Adipocyte (in vitro differentiated cells): Measurements from ENCODE around the gene ALDH1L1.
"Not testable (repeated sequence)": the region's sequence is repeated elsewhere in the genome, so short reads cannot be mapped to it uniquely, and the experiment has no call there.

Source experiments
- DNase-seq: peaks from one replicate; pipeline ENCODE4 v3.0.0-alpha.2; 2015; ENCODE audit warnings: low read depth
- H3K27me3 ChIP-seq: replicated peaks from 2 replicates; pipeline ENCODE4 v1.7.0; 2013; ENCODE audit warnings: mild to moderate bottlenecking, low read length, moderate library complexity; ENCODE audit not compliant: control insufficient read depth, insufficient read depth
- H3K36me3 ChIP-seq: 2 replicates; pipeline ENCODE4 v1.7.0; 2013; ENCODE audit warnings: low read length, mild to moderate bottlenecking, moderate library complexity; ENCODE audit not compliant: control insufficient read depth, insufficient read depth, severe bottlenecking
- H3K4me1 ChIP-seq: 2 replicates; pipeline ENCODE4 v1.7.0; 2013; ENCODE audit warnings: mild to moderate bottlenecking, low read length, moderate library complexity; ENCODE audit not compliant: control insufficient read depth, insufficient read depth
- H3K4me3 ChIP-seq: 2 replicates; pipeline ENCODE4 v1.7.0; 2013; ENCODE audit warnings: mild to moderate bottlenecking, low read length, moderate library complexity
- H3K9ac ChIP-seq: 2 replicates; pipeline ENCODE4 v1.7.0; 2013; ENCODE audit warnings: mild to moderate bottlenecking, low read length, moderate library complexity
- H3K9me3 ChIP-seq: 2 replicates; pipeline ENCODE4 v1.7.0; 2013; ENCODE audit warnings: mild to moderate bottlenecking, low read length, moderate library complexity; ENCODE audit not compliant: control insufficient read depth

The ALDH1L1 gene

DNA sequence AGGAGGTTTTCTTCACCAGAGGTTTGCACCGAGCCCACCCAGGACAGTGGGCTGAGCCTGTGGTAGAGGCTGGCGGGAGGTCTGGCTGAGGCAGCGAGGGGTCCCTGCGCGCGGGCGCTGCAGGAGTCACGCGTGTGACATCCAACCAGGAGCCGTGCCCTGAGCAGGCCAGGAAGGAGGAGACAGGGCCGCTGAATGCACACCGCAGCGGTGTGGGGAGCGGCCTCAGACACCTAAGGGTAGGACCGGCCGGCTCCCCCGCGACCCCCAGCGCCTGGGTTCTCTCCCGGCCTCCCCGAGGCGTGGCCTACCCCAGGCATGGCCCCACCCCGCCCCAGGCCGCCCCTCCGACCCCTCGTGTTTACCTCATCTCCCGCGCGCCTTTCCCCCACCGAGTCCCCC lies 96.9 kb downstream of the ALDH1L1 start:
- peak; percentile 74 for DNase-seq
- H3K4me1 ChIP-seq = peaks cover 16% of the 10 kb centered on the region
- H3K4me3 ChIP-seq = peak overlapping the region; percentile 86
- H3K9ac ChIP-seq = peak overlapping the region; percentile 89
- no peaks in the 10 kb centered on the region for H3K36me3 ChIP-seq
- no peaks in the 10 kb centered on the region for H3K27me3 ChIP-seq
- H3K9me3 ChIP-seq = no peaks in the 10 kb centered on the region

DNA sequence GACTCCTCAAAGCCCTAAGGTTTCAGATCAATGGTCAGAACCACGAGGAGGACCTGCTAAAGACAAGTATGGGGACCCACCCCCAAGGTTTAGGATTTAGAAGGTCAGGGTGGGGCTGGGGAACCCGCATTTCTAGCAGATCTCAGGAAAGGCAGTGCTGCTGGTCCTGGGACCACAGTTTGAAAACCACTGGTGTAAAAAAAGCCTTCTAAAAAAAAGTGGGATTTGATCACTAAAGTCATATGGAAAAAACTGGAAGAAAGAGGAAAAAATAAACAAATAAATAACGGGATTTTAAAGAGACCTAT lies 97.3 kb downstream of the ALDH1L1 start:
- peak overlapping the region; percentile 86 for H3K4me3 ChIP-seq
- H3K36me3 ChIP-seq = no peaks in the 10 kb centered on the region
- H3K4me1 ChIP-seq = peaks cover 16% of the 10 kb centered on the region
- peak overlapping the region; percentile 89 for H3K9ac ChIP-seq
- DNase-seq = no peak
- no peaks in the 10 kb centered on the region for H3K9me3 ChIP-seq
- no peaks in the 10 kb centered on the region for H3K27me3 ChIP-seq

DNA sequence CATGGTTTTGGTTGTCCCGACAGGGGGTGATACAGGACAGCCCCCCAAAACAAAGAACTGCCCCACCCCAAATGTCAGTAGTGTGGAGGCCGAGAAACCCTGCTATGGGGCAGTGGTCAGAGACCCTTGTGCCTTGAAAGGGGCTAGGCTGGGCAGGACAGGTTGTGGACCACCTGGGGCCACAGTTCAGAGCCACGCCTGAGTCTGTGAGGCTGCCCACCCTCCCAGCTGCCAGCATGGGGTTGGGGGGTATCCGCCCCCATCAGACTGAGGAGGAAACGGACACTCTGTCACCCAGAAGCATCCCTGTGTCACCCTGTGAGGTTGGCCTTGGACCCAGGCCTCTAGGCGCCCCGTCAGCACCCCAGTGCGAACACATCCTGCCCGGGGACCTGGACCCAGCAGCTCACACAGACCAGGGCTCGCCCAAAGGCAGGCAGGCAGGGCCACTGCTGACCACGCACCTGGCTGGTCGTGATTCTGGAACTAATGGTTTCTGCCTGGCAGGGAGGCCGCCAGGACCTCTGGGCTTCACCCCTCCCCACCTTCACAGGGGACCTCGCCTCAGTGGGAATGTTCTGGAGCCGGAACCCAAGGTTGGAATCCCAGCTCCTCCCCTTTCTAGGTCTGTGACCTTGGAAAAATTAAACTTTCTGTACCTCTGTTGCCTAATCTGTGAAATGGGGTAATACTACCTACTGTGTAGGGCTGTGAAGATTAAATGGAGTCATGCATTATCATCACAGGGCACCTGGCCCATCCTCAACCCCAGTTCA lies 97.8 kb downstream of the ALDH1L1 start:
- peaks cover 16% of the 10 kb centered on the region for H3K4me1 ChIP-seq
- H3K27me3 ChIP-seq = no peaks in the 10 kb centered on the region
- peak overlapping the region; percentile 89 for H3K9ac ChIP-seq
- H3K36me3 ChIP-seq = no peaks in the 10 kb centered on the region
- H3K4me3 ChIP-seq = peak overlapping the region; percentile 86
- H3K9me3 ChIP-seq = no peaks in the 10 kb centered on the region
- DNase-seq = no peak

DNA sequence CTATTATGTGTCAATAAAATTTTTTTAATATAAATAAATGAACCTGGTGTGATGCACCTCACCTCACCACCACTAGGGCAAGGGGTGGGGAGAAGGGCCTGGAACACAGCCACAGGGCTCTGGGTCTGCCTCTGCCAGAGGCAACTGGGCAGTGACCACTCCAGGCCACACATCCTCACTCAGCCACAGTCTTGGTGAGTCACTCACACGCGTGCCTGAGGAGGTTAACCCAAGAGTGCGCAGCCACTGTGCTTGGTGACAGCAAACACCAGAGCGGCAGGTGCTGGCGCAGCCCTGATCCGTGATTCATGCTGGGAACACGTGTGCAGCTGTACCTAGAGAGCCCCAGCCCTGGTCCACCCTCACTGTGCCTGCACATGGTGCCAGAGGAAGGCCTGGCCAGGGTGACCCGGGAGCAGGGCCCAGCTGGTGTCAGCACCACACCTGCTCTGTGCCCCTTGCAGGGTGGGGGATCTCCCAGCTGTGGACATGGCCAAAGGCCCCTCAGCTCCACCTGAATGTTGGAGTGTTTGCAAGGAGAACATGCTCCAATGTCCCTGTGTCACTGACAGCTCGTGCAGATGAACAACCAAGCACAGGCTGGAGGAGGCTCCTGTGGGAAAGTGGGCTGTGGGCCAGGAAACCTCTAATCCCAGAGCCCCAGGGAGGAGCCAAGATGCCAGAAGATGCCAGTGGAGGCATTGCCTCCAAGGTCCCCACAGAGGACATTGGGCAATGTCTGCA lies 98.6 kb downstream of the ALDH1L1 start:
- DNase-seq = peak; percentile 35
- no peaks in the 10 kb centered on the region for H3K36me3 ChIP-seq
- no peak overlapping the region for H3K9ac ChIP-seq
- no peaks in the 10 kb centered on the region for H3K27me3 ChIP-seq
- no peak overlapping the region for H3K4me3 ChIP-seq
- peaks cover 16% of the 10 kb centered on the region for H3K4me1 ChIP-seq
- no peaks in the 10 kb centered on the region for H3K9me3 ChIP-seq

DNA sequence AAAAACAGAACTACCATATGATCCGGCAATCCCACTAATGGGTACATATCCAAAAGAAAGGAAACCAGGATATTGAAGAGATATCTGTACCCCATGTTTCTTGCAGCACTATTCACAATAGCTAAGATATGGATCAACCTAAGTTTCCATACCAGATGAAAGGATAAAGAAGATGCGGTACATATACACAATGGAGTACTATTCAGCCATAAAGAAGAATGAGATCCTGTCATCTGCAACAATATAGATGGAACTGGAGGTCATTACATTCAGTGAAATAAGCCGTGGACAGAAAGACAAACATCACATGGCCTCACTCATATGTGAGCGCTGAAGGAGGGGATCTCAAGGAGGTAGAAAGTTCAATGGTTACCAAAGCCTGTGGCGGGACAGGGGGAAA lies 99.4 kb downstream of the ALDH1L1 start:
- no peak for DNase-seq
- Histone ChIP-seq H3K9me3 (no peaks in the 10 kb centered on the region), H3K36me3 (no peaks in the 10 kb centered on the region), H3K4me1 (peaks cover 16% of the 10 kb centered on the region), H3K9ac (no peak overlapping the region), H3K4me3 (no peak overlapping the region), H3K27me3 (no peaks in the 10 kb centered on the region)

DNA sequence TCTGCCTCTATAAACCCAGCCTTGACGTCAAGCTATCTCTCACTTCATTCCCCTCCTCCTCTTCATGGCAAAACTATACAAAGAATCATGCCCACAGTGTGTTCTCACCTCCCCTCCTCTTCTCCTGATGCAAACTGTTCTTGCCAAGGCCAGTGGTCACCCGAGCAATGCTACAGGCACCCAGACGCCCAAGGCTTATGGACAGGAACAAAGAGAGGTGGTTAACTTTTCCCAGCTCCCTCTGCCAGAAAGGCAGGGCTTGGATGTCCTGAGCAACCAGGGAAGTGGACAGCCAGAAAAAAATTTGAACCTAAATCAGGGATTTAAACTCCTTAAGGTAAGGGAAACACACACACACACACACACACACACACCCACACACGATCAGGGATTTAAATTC lies 101.5 kb downstream of the ALDH1L1 start:
- Histone ChIP-seq H3K27me3 (no peaks in the 10 kb centered on the region), H3K4me1 (peaks cover 7% of the 10 kb centered on the region)

DNA sequence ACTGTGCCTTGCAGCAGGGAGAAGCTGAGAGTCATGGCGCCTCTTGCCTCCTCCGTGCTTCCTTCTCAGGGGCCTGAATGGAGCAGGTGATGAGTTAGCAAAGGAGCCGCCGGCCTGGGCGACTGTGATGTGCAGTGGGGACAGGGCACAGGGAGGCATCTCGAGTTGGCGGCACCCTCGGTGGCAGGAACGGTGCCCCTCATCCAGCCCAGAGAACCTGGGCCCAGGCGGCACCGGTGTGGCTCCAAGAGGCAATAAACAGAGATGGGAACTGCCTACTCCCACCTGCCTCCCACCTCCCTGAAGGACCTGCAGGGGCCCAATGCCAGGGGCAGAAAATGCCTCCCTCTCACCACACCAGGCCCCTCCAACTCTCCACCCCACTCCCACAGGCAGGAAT lies 102.6 kb downstream of the ALDH1L1 start:
- H3K27me3 ChIP-seq = no peaks in the 10 kb centered on the region
- no peaks in the 10 kb centered on the region for H3K4me1 ChIP-seq
- H3K36me3 ChIP-seq = no peaks in the 10 kb centered on the region
- peaks cover 5% of the 10 kb centered on the region for H3K9me3 ChIP-seq
- DNase-seq = no peak
- no peak overlapping the region for H3K9ac ChIP-seq
- H3K4me3 ChIP-seq = no peak overlapping the region

More for the DNA sequence above, 101.5 kb downstream of the ALDH1L1 start:
- H3K4me3 ChIP-seq = no peak overlapping the region
- H3K9me3 ChIP-seq = peaks cover 4% of the 10 kb centered on the region
- H3K36me3 ChIP-seq = no peaks in the 10 kb centered on the region
- DNase-seq = no peak
- H3K9ac ChIP-seq = no peak overlapping the region

DNA sequence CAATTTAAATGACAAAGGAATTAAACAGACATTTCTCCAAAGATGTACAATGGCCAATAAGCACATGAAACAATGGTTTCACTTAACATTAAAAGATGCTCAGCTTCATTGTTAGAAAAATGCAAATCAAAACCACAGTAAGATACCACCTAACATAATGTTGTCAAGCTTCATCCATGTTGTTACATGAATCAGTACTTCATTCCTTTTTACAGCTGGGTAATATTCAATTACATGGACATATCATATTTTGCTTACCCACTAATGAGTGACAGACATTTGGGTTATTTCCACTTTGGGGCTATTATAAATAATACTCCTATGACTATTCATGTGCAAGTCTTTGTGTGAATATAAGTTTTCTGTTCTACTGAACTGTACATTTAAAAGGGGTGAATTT lies 104.2 kb downstream of the ALDH1L1 start:
- Histone ChIP-seq H3K9me3 (peaks cover 5% of the 10 kb centered on the region), H3K9ac (no peak overlapping the region), H3K4me3 (no peak overlapping the region), H3K36me3 (no peaks in the 10 kb centered on the region), H3K27me3 (no peaks in the 10 kb centered on the region), H3K4me1 (no peaks in the 10 kb centered on the region)
- no peak for DNase-seq

DNA sequence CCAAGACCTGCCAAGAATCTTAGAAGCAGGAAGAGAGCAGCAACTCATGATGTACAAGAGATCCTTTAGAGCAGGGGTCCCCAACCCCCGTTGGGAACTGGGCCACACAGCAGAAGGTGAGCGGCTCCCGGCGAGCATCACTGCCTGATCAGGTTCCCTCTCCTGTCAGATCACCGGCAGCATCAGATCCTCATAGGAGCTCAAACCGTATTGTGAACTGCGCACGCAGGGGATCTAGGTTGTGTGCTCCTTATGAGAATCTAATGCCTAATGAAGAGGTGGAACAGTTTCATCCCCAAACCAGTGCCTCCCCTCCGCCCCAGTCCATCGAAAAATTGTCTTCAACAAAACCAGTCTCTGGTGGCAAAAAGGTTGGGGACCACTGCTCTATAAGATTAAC lies 110.2 kb downstream of the ALDH1L1 start:
- peaks cover 4% of the 10 kb centered on the region for H3K36me3 ChIP-seq
- no peak overlapping the region for H3K4me3 ChIP-seq
- H3K9ac ChIP-seq = no peak overlapping the region
- H3K9me3 ChIP-seq = peaks cover 5% of the 10 kb centered on the region
- DNase-seq = no peak
- no peaks in the 10 kb centered on the region for H3K4me1 ChIP-seq
- H3K27me3 ChIP-seq = no peaks in the 10 kb centered on the region

GRCh38 chr3:126067959-126068358 lies 112.4 kb downstream of the ALDH1L1 start:
- H3K4me3 ChIP-seq = no peak overlapping the region
- no peaks in the 10 kb centered on the region for H3K27me3 ChIP-seq
- no peaks in the 10 kb centered on the region for H3K4me1 ChIP-seq
- H3K36me3 ChIP-seq = peaks cover 4% of the 10 kb centered on the region
- no peaks in the 10 kb centered on the region for H3K9me3 ChIP-seq
- no peak for DNase-seq
- no peak overlapping the region for H3K9ac ChIP-seq

- DNase-seq, H3K9me3 ChIP-seq, H3K27me3 ChIP-seq, H3K36me3 ChIP-seq, H3K9ac ChIP-seq, H3K4me3 ChIP-seq, H3K4me1 ChIP-seq: not testable (repeated sequence)
Measured at GRCh38 chr3:126066676-126067075, 113.7 kb downstream of the ALDH1L1 start.
